GM06990 (cell line): ENCODE results near the gene CST2.
"Not testable (repeated sequence)": the region's sequence is repeated elsewhere in the genome, so short reads cannot be mapped to it uniquely, and the experiment has no call there.

ENCODE experiments used
- DNase-seq: peaks from one replicate; pipeline ENCODE4 v3.0.0-alpha.2; 2011; ENCODE audit not compliant: insufficient read length; ENCODE audit errors: extremely low read depth
- H3K27me3 ChIP-seq: replicated peaks from 2 replicates; pipeline ENCODE4 v1.6.0; 2011; ENCODE audit warnings: low read length; ENCODE audit not compliant: control insufficient read depth, insufficient read depth
- H3K36me3 ChIP-seq: 2 replicates; pipeline ENCODE4 v1.5.1; 2011; ENCODE audit warnings: low read length; ENCODE audit not compliant: control insufficient read depth, insufficient read depth
- H3K4me3 ChIP-seq: replicated peaks from 2 replicates; pipeline ENCODE4 v1.5.1; 2011; ENCODE audit warnings: low read depth, mild to moderate bottlenecking, control low read depth, low read length
- TF ChIP-seq, protein P1 (sequence below): IDR thresholded peaks from 2 replicates; pipeline ENCODE4 v1.5.1; 2011; ENCODE audit warnings: low read length, control low read depth, mild to moderate bottlenecking, inconsistent platforms; ENCODE audit not compliant: insufficient read depth, poor library complexity, severe bottlenecking

Gene CST2

DNA sequence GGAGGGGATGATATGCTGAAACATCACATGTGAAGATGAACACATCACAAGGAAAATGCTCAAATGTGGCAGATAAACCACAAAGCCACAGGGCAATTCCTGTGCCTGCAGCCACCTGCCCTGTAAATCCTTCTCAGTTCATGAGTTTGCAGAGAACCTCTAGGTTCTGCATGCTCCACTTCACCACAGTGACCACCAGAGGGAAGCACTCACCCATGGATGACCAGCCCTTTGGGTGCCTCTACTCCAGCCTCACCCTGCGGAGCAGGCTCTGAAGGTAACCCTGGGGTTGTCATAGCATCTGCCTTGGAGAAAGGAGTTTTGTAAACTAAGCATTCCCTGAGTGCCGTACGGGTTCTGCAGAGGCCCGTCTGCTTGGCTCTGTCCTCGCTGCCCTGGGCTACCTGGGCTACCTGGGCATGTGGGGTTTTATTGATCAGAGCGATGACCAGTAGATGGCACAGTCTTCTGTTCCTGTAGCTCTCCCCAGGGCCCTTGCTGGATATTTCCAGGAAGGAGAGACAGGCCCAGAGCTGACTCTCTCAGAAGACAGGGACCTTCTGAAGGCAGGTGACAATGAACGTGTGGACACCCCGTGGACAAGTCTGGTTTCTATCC is 44.1 kb downstream of the CST2 start:
- Histone ChIP-seq H3K27me3 (no peaks in the 10 kb centered on the region), H3K36me3 (no peaks in the 10 kb centered on the region), H3K4me3 (no peak overlapping the region)
- DNase-seq = no peak
- TF ChIP-seq, protein P1, sequence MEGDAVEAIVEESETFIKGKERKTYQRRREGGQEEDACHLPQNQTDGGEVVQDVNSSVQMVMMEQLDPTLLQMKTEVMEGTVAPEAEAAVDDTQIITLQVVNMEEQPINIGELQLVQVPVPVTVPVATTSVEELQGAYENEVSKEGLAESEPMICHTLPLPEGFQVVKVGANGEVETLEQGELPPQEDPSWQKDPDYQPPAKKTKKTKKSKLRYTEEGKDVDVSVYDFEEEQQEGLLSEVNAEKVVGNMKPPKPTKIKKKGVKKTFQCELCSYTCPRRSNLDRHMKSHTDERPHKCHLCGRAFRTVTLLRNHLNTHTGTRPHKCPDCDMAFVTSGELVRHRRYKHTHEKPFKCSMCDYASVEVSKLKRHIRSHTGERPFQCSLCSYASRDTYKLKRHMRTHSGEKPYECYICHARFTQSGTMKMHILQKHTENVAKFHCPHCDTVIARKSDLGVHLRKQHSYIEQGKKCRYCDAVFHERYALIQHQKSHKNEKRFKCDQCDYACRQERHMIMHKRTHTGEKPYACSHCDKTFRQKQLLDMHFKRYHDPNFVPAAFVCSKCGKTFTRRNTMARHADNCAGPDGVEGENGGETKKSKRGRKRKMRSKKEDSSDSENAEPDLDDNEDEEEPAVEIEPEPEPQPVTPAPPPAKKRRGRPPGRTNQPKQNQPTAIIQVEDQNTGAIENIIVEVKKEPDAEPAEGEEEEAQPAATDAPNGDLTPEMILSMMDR = peak; percentile 75

DNA sequence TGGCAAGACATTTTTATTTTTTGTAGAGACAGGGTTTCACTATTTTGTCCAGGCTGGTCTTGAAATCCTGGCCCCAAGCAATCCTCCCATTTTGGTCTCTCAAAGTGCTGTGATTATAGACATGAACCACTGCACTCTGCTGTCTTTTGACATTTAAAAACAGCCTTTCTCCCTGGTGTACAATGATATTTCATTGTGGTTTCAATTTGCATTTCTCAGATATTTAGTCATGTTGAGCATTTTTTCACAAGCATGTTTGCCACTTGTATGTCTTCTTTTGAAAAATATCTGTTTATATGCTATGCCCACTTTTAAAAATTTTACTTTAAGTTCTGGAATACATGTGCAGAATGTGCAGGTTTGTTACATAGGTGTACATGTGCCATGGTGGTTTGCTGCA is 47.9 kb downstream of the CST2 start:
- not testable (repeated sequence) for DNase-seq, H3K4me3 ChIP-seq, H3K36me3 ChIP-seq, H3K27me3 ChIP-seq

DNA sequence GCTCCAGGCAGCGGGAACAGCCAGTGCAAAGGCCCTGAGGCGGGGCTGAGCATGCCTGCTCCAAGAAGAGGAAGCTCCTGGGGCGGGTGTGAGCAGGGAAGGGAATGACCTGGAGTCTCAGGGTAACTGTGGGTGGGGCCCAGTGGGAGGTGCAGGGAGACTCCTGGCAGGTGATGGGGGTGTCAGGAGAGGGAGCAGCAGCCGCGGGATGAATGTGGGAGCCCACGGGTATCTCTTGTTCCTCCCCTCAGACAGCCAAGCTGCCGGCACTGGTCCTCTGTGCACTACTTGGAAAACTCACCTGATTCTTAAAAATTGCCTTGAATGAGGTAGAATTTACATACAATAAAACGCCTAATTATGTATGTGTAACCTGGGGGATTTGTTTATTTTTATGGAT is 49.1 kb downstream of the CST2 start:
- not testable (repeated sequence) for H3K4me3 ChIP-seq, H3K27me3 ChIP-seq, DNase-seq

DNA sequence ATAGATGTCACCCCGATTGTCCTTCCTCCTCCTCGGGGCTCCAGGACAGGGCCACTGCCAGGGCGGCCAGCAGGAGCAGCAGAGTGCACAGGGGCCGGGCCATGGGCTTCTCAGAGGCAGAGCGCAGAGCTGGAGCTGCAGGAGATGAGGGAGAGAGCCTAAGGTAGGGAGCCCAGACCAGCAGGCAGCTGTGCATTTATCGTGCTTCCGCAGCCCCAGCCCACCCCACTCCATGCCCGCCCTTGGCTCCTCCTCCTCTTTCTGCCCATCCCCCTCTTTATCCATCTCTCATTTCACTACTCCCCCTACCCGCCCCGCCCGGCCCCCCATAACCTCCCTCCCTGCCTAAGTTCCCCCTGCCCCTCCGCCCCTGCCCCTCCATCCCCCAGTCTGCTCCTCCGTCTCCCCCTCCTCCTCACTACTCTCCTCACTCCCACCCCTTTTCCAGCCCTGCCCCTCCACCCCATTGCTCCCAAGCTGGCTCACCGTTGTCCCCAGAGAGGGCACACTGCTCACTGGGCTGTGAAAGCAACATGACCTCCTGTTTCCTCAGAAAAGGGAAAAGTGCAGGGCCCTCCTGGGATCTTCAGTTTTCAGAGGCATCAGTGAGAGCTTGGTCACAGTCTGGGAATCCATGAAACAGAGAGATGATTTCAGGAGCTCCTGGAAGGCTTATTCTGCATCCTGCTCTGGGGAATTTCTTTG is 50.3 kb downstream of the CST2 start:
- no peak for DNase-seq
- TF ChIP-seq, protein P1 = no peak
- Histone ChIP-seq H3K4me3 (no peak overlapping the region), H3K27me3 (no peaks in the 10 kb centered on the region; the same call in 1 of the 2 replicates), H3K36me3 (no peaks in the 10 kb centered on the region)

More for the DNA sequence above, 49.1 kb downstream of the CST2 start:
- H3K36me3 ChIP-seq = not testable (repeated sequence)

DNA sequence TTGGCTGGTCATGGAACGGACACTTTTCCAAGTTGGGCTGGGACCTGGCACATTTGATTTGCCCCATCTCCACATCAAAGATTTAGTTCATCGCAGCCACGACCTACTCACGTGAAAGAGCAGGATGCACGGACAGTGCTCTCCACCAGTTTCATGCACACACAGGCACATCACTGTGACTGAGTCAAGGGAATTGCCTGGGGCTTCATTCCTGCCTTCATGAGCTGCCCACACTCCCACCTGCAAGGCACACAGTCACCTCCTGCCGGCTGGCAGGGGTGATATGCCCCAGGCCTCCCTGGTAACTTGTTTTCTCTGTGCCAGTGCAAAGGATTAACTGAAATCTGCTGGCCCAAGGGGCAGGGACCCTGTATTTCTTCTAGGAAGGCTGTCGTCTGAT is 52.4 kb downstream of the CST2 start:
- Histone ChIP-seq H3K36me3 (no peaks in the 10 kb centered on the region), H3K27me3 (no peaks in the 10 kb centered on the region; the same call in 1 of the 2 replicates), H3K4me3 (no peak overlapping the region)
- TF ChIP-seq, protein P1 = no peak
- DNase-seq = no peak
